Measurements from ENCODE around the gene CSNK2A2. TPM values are rescaled to one million over a fixed set of nuclear protein-coding genes. Genes with fewer than 3 reads are reported as not detected.
A peak's percentile ranks its signal among the peaks of the same experiment; 100 is the strongest.

Gene CSNK2A2
- total RNA-seq, 1 donor from 2014 or later, result 79.4 TPM

DNA sequence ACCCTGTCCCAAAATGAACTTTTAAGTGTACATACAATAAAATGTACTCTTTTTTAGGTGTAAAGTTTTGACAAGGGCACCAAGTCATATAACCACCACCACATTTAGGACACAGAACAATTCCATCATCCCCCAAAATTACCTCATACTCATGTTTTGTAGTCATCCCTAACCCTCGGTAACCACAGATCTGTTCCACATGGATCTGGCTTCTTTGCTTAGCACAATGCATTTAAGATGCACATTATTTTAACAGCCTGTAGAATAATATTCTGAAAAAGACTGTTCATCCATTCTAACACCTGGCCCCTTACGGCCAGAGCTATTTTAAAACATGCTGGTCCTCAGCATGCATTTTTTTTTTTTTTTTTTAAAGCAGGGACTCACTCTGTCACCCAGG, 43.6 kb downstream of the CSNK2A2 start:
- no peaks in the 10 kb centered on the region for H3K27me3 Mint-ChIP-seq
- H3K4me1 Mint-ChIP-seq (ENCODE audit: unreplicated experiment), result no peaks in the 10 kb centered on the region
- peaks cover 3% of the 10 kb centered on the region for H3K36me3 Mint-ChIP-seq
- H3K4me3 Mint-ChIP-seq, result no peak overlapping the region
- TF ChIP-seq, protein P1, sequence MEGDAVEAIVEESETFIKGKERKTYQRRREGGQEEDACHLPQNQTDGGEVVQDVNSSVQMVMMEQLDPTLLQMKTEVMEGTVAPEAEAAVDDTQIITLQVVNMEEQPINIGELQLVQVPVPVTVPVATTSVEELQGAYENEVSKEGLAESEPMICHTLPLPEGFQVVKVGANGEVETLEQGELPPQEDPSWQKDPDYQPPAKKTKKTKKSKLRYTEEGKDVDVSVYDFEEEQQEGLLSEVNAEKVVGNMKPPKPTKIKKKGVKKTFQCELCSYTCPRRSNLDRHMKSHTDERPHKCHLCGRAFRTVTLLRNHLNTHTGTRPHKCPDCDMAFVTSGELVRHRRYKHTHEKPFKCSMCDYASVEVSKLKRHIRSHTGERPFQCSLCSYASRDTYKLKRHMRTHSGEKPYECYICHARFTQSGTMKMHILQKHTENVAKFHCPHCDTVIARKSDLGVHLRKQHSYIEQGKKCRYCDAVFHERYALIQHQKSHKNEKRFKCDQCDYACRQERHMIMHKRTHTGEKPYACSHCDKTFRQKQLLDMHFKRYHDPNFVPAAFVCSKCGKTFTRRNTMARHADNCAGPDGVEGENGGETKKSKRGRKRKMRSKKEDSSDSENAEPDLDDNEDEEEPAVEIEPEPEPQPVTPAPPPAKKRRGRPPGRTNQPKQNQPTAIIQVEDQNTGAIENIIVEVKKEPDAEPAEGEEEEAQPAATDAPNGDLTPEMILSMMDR (conservative IDR thresholded peaks at IDR 0.05), result no peak
- no peaks in the 10 kb centered on the region for H3K9me3 Mint-ChIP-seq
- no peak for DNase-seq (ENCODE audit: extremely low spot score, unreplicated experiment)
- H3K27ac Mint-ChIP-seq, result no peak overlapping the region

DNA sequence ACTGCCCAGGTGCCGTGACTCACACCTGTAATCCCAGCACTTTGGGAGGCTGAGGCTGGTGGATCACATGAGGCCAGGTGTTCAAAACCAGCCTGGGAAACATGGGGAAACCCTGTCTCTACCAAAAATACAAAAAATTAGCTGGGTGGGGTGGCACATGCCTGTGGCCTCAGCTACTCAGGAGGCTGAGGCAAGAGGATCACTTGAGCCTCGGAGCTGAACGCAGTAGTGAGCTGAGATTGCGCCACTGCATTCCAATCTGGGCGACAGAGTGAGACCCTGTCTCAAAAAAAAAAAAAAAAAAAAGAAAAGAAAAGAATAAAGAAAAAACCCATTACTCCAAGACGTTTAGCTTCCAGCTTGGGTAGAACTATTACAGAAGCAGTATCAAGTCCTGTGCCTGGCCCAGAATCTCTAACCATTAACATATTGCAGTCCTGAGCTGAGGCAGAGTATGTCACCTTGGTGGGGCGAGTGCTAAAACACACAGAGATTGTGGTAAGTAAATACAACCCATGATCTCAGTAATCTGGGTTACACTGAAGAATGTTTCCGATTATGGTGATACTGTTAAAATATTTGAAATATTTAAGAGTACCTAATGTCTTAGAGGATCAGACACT, 45.5 kb downstream of the CSNK2A2 start:
- TF ChIP-seq, protein P1 (conservative IDR thresholded peaks at IDR 0.05), result no peak
- Mint-ChIP-seq H3K4me1 (ENCODE audit: unreplicated experiment) (no peaks in the 10 kb centered on the region), H3K27ac (no peak overlapping the region), H3K36me3 (no peaks in the 10 kb centered on the region), H3K9me3 (no peaks in the 10 kb centered on the region), H3K27me3 (no peaks in the 10 kb centered on the region), H3K4me3 (no peak overlapping the region)
- peak; percentile 8 for DNase-seq (ENCODE audit: extremely low spot score, unreplicated experiment)

GRCh38 chr16:58148526-58148925, 49.4 kb downstream of the CSNK2A2 start:
- H3K9me3 Mint-ChIP-seq, result no peaks in the 10 kb centered on the region
- no peak overlapping the region for H3K4me3 Mint-ChIP-seq
- H3K36me3 Mint-ChIP-seq, result no peaks in the 10 kb centered on the region
- no peak for DNase-seq (ENCODE audit: extremely low spot score, unreplicated experiment)
- H3K4me1 Mint-ChIP-seq (ENCODE audit: unreplicated experiment), result no peaks in the 10 kb centered on the region
- peaks cover 11% of the 10 kb centered on the region for H3K27me3 Mint-ChIP-seq
- H3K27ac Mint-ChIP-seq, result no peak overlapping the region
- TF ChIP-seq, protein P1 (conservative IDR thresholded peaks at IDR 0.05), result no peak

- no peaks in the 10 kb centered on the region for H3K36me3 Mint-ChIP-seq
- no peak overlapping the region for H3K27ac Mint-ChIP-seq
- no peak for DNase-seq (ENCODE audit: extremely low spot score, unreplicated experiment)
- TF ChIP-seq, protein P1 (conservative IDR thresholded peaks at IDR 0.05), result no peak
- H3K4me1 Mint-ChIP-seq (ENCODE audit: unreplicated experiment), result no peaks in the 10 kb centered on the region
- peaks cover 11% of the 10 kb centered on the region for H3K27me3 Mint-ChIP-seq
- no peak overlapping the region for H3K4me3 Mint-ChIP-seq
- no peaks in the 10 kb centered on the region for H3K9me3 Mint-ChIP-seq
Observed at GRCh38 chr16:58148099-58148498, 49.8 kb downstream of the CSNK2A2 start.

DNA sequence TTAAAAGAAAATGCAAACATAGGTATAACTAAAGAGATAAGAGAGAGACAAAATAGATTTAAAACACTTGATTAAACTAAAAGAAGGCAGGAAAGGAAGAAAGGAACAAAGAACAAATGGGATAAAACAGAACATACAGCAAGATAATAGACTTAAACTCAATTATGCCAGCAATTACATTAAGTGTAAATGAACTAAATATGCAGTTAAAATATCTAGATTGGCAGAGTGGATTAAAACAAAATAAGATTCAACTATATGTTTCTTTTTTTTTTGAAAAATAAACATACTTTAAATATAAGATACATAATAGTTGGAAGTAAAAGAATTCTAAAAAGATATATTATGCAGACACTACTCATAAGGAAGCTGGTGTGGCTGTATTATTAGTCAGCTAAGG, 59.1 kb downstream of the CSNK2A2 start:
- TF ChIP-seq, protein P1 (conservative IDR thresholded peaks at IDR 0.05), result no peak
- DNase-seq (ENCODE audit: extremely low spot score, unreplicated experiment), result no peak
- Mint-ChIP-seq H3K27ac (no peak overlapping the region), H3K27me3 (no peaks in the 10 kb centered on the region), H3K36me3 (no peaks in the 10 kb centered on the region), H3K9me3 (no peaks in the 10 kb centered on the region), H3K4me3 (no peak overlapping the region), H3K4me1 (ENCODE audit: unreplicated experiment) (no peaks in the 10 kb centered on the region)

GRCh38 chr16:58137581-58137980, 60.3 kb downstream of the CSNK2A2 start:
- Mint-ChIP-seq H3K9me3 (no peaks in the 10 kb centered on the region), H3K36me3 (no peaks in the 10 kb centered on the region)
- TF ChIP-seq, protein P1 (conservative IDR thresholded peaks at IDR 0.05), result no peak

More at GRCh38 chr16:58137581-58137980, 60.3 kb downstream of the CSNK2A2 start:
- Mint-ChIP-seq H3K4me3 (no peak overlapping the region), H3K4me1 (ENCODE audit: unreplicated experiment) (no peaks in the 10 kb centered on the region), H3K27me3 (no peaks in the 10 kb centered on the region), H3K27ac (no peak overlapping the region)
- no peak for DNase-seq (ENCODE audit: extremely low spot score, unreplicated experiment)
